ENCODE measurements around the gene IFITM2. TPM values are rescaled to one million over a fixed set of nuclear protein-coding genes. Genes with fewer than 3 reads are reported as not detected.
A peak's percentile ranks its signal among the peaks of the same experiment; 100 is the strongest.

The IFITM2 gene
- total and polyA plus RNA-seq, 4 donors: 8.5 to 1,441 (median 404) TPM

GRCh38 chr11:326592-326841 lies 18.9 kb downstream of the IFITM2 start:
- TF ChIP-seq HNF4G (IDR thresholded peaks at IDR 0.05): no peak
- peak; percentile 58 to 85 for TF ChIP-seq RXRA (IDR thresholded peaks at IDR 0.05)
- no peak overlapping the region for H3K4me3 ChIP-seq (ENCODE audit: low read depth in 1 of 3, low read length in 3 of 3)
- peak overlapping the region; percentile 4 to 57 for H3K9ac ChIP-seq (ENCODE audit: low read depth in 1 of 2, low read length in 2 of 2)
- H3K27me3 ChIP-seq (ENCODE audit: control insufficient read depth in 4 of 4, insufficient read depth in 4 of 4, low read length in 3 of 4): no peaks in the 10 kb centered on the region
- DNase-seq (ENCODE audit: low spot score): no peak
- H3K4me1 ChIP-seq (ENCODE audit: control insufficient read depth in 4 of 4, insufficient read depth in 4 of 4, low read length in 3 of 4): peaks cover 0 to 14% (median 10%) of the 10 kb centered on the region in 4 donors
- H3K9me3 ChIP-seq (ENCODE audit: control insufficient read depth in 4 of 4, low read length in 3 of 4): no peaks in the 10 kb centered on the region
- peak overlapping the region; percentile 76 to 92 for H3K27ac ChIP-seq (ENCODE audit: low read depth in 1 of 2, low read length in 2 of 2)
- no peaks in the 10 kb centered on the region for H3K36me3 ChIP-seq (ENCODE audit: control insufficient read depth in 4 of 4, insufficient read depth in 3 of 4, low read depth in 1 of 4, low read length in 3 of 4)
- WGBS: 60% methylated on average over 6 of the region's 6 CpGs

- DNase-seq (ENCODE audit: low spot score): no peak
- TF ChIP-seq HNF4G (IDR thresholded peaks at IDR 0.05): no peak
- peak; percentile 26 to 35 for TF ChIP-seq HNF4A (conservative IDR thresholded peaks at IDR 0.05)
- TF ChIP-seq ATF3 (IDR thresholded peaks at IDR 0.05): no peak
- no peak for TF ChIP-seq MAX (IDR thresholded peaks at IDR 0.05)
- peak in 1 of 2 donors; percentile 15 for TF ChIP-seq RAD21 (IDR thresholded peaks at IDR 0.05)
- peak in 1 of 2 donors; percentile 9 for TF ChIP-seq EGR1 (IDR thresholded peaks at IDR 0.05; ENCODE audit: low read depth in 2 of 2)
- no peak for TF ChIP-seq FOXA2 (IDR thresholded peaks at IDR 0.05)
- TF ChIP-seq RXRA (IDR thresholded peaks at IDR 0.05): peak; percentile 22 to 60
- TF ChIP-seq NR2F2 (IDR thresholded peaks at IDR 0.05): peak; percentile 97
- TF ChIP-seq YY1 (IDR thresholded peaks at IDR 0.05): peak; percentile 42
- TF ChIP-seq CTCF (IDR thresholded peaks at IDR 0.05; ENCODE audit: low read depth, low read length, missing input control): no peak
- no peak for TF ChIP-seq ZBTB33 (IDR thresholded peaks at IDR 0.05)
- peak; percentile 21 for TF ChIP-seq REST (IDR thresholded peaks at IDR 0.05)
- no peak for TF ChIP-seq GABPA (IDR thresholded peaks at IDR 0.05 in 1 of 2, conservative IDR thresholded peaks at IDR 0.05 in 1 of 2)
- TF ChIP-seq JUND (IDR thresholded peaks at IDR 0.05): peak; percentile 61 to 80
- no peak for TF ChIP-seq TAF1 (conservative IDR thresholded peaks at IDR 0.05)
- peak; percentile 63 for TF ChIP-seq SP1 (IDR thresholded peaks at IDR 0.05)
- no peak for TF ChIP-seq FOXA1 (IDR thresholded peaks at IDR 0.05)
- H3K9ac ChIP-seq (ENCODE audit: low read depth in 1 of 2, low read length in 2 of 2): peak overlapping the region; percentile 57 to 78
- peak overlapping the region; percentile 76 to 92 for H3K27ac ChIP-seq (ENCODE audit: low read depth in 1 of 2, low read length in 2 of 2)
- H3K36me3 ChIP-seq (ENCODE audit: control insufficient read depth in 4 of 4, insufficient read depth in 3 of 4, low read depth in 1 of 4, low read length in 3 of 4): no peaks in the 10 kb centered on the region
- WGBS: 23% methylated on average over 19 of the region's 19 CpGs
- no peaks in the 10 kb centered on the region for H3K9me3 ChIP-seq (ENCODE audit: control insufficient read depth in 4 of 4, low read length in 3 of 4)
- no peaks in the 10 kb centered on the region for H3K27me3 ChIP-seq (ENCODE audit: control insufficient read depth in 4 of 4, insufficient read depth in 4 of 4, low read length in 3 of 4)
- H3K4me3 ChIP-seq (ENCODE audit: low read depth in 1 of 3, low read length in 3 of 3): peak overlapping the region; percentile 3 to 44 (median 15)
- H3K4me1 ChIP-seq (ENCODE audit: control insufficient read depth in 4 of 4, insufficient read depth in 4 of 4, low read length in 3 of 4): peaks cover 0 to 14% (median 10%) of the 10 kb centered on the region in 4 donors
Observed at GRCh38 chr11:326842-327580, 19.4 kb downstream of the IFITM2 start.

Measured in liver (tissue), 9 donors.